ENCODE data around the gene PODXL. TPM values are rescaled to one million over a fixed set of nuclear protein-coding genes. Genes with fewer than 3 reads are reported as not detected.
"Not testable (repeated sequence)": the region's sequence is repeated elsewhere in the genome, so short reads cannot be mapped to it uniquely, and the experiment has no call there.

The PODXL gene
- total RNA-seq, 1 experiment from 2014 or later = 32.3 TPM

- H3K27ac ChIP-seq (ENCODE audit: low read length) = no peak overlapping the region
Observed at GRCh38 chr7:131466735-131467365, 89.6 kb downstream of the PODXL start.

DNA sequence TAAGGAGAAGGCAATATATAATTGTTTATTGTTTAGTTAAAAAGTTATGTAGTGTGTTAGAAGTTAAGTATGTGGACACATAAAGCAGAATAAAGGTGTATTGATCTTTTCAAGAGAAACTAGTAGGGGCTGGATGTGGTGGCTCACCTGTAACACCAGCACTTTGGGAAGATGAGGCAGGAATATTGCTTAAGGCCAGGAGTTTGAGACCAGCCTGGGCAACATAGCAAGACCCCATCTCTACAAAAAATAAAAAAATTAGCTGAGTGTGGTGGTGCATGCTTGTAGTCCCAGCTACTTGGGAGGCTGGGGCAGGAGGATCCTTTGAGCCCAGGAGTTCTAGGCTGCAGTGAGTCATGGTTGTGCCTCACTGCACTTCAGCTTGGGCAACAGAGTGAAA, 93.7 kb downstream of the PODXL start:
- CTCF ChIA-PET; DNase-seq (ENCODE audit: low read depth, low spot score); H3K27me3 ChIP-seq (ENCODE audit: control insufficient read depth, insufficient read depth, low read length); intact Hi-C loops (cut with micrococcal nuclease; ENCODE audit: unreplicated experiment); in situ Hi-C loops (cut with HindIII; ENCODE audit: low pct_unique_long_range_greater_than_20kb, low sequenced_read_pairs); H3K4me3 ChIP-seq (ENCODE audit: low read depth in 2 of 2, low read length in 2 of 2); BruUV-seq (replicated peaks); H3K9me3 ChIP-seq (ENCODE audit: control insufficient read depth, insufficient read depth, low read depth, low read length); ATAC-seq; H3K4me1 ChIP-seq (ENCODE audit: control insufficient read depth, insufficient read depth, low read length); H3K27ac ChIP-seq (ENCODE audit: low read length): not testable (repeated sequence)
- POLR2A ChIA-PET = interaction anchor here (0.5 kb wide), 1 partner anchor 340 kb away, joined by 5 read pairs; no protein-coding TSS in a partner anchor
- H3K36me3 ChIP-seq (ENCODE audit: control insufficient read depth, insufficient read depth, low read length) = peaks cover 18% of the 10 kb centered on the region; the same call in 1 of the 2 replicates

More at GRCh38 chr7:131466735-131467365, 89.6 kb downstream of the PODXL start:
- Histone ChIP-seq H3K27me3 (ENCODE audit: control insufficient read depth, insufficient read depth, low read length) (no peaks in the 10 kb centered on the region), H3K4me3 (ENCODE audit: low read depth in 2 of 2, low read length in 2 of 2) (no peak overlapping the region), H3K9me3 (ENCODE audit: control insufficient read depth, insufficient read depth, low read depth, low read length) (no peaks in the 10 kb centered on the region), H3K4me1 (ENCODE audit: control insufficient read depth, insufficient read depth, low read length) (no peaks in the 10 kb centered on the region), H3K36me3 (ENCODE audit: control insufficient read depth, insufficient read depth, low read length) (peaks cover 25% of the 10 kb centered on the region)
- CTCF ChIA-PET = no interaction called here
- no peak for DNase-seq (ENCODE audit: low read depth, low spot score)
- TF ChIP-seq CTCF (IDR thresholded peaks at IDR 0.05) (no peak), TCF7L2 (IDR thresholded peaks at IDR 0.05; ENCODE audit: low read depth, low read length) (no peak), POLR2AphosphoS5 (IDR thresholded peaks at IDR 0.05; ENCODE audit: low read depth, low read length) (no peak)
- TF ChIP-seq, protein P1, sequence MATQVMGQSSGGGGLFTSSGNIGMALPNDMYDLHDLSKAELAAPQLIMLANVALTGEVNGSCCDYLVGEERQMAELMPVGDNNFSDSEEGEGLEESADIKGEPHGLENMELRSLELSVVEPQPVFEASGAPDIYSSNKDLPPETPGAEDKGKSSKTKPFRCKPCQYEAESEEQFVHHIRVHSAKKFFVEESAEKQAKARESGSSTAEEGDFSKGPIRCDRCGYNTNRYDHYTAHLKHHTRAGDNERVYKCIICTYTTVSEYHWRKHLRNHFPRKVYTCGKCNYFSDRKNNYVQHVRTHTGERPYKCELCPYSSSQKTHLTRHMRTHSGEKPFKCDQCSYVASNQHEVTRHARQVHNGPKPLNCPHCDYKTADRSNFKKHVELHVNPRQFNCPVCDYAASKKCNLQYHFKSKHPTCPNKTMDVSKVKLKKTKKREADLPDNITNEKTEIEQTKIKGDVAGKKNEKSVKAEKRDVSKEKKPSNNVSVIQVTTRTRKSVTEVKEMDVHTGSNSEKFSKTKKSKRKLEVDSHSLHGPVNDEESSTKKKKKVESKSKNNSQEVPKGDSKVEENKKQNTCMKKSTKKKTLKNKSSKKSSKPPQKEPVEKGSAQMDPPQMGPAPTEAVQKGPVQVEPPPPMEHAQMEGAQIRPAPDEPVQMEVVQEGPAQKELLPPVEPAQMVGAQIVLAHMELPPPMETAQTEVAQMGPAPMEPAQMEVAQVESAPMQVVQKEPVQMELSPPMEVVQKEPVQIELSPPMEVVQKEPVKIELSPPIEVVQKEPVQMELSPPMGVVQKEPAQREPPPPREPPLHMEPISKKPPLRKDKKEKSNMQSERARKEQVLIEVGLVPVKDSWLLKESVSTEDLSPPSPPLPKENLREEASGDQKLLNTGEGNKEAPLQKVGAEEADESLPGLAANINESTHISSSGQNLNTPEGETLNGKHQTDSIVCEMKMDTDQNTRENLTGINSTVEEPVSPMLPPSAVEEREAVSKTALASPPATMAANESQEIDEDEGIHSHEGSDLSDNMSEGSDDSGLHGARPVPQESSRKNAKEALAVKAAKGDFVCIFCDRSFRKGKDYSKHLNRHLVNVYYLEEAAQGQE (IDR thresholded peaks at IDR 0.05; ENCODE audit: insufficient read depth in 1 of 2, low read depth in 2 of 2, low read length in 1 of 2) = no peak
- POLR2A ChIA-PET = interaction anchor here (0.6 kb wide), 1 partner anchor 1737 kb away, joined by 13 read pairs; no protein-coding TSS in a partner anchor
- no TSS peak for BruUV-seq (replicated peaks)
- ATAC-seq = no peak
- in situ Hi-C loops (cut with HindIII; ENCODE audit: low pct_unique_long_range_greater_than_20kb, low sequenced_read_pairs) (no loop called here), intact Hi-C loops (cut with micrococcal nuclease; ENCODE audit: unreplicated experiment) (no loop called here)

DNA sequence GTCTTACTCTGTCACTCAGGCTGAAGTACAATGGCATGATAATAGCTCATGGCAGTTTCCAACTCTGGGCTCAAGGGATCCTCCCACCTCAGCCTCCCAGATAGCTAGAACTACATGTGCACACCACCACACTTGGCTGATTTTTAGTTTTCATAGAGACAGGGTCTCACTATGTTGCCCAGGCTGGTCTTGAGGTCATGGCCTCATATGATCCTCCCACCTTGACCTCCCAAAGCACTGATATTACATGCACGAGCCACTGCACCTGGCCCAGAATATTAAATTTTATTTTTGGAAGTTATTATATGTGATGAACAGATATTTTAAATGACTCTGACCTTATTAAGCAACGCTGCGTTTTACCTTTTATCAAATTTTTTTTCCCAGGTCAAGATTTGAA, 94.4 kb downstream of the PODXL start:
- peaks cover 18% of the 10 kb centered on the region; the same call in 1 of the 2 replicates for H3K36me3 ChIP-seq (ENCODE audit: control insufficient read depth, insufficient read depth, low read length)
- in situ Hi-C loops (cut with HindIII; ENCODE audit: low pct_unique_long_range_greater_than_20kb, low sequenced_read_pairs) = no loop called here
- H3K27me3 ChIP-seq (ENCODE audit: control insufficient read depth, insufficient read depth, low read length) = no peaks in the 10 kb centered on the region
- TF ChIP-seq SIN3A (IDR thresholded peaks at IDR 0.05; ENCODE audit: borderline replicate concordance, insufficient read depth, low read depth, low read length) (no peak), POLR2AphosphoS5 (IDR thresholded peaks at IDR 0.05; ENCODE audit: low read depth, low read length) (no peak), CTCF (IDR thresholded peaks at IDR 0.05) (no peak), TCF7L2 (IDR thresholded peaks at IDR 0.05; ENCODE audit: low read depth, low read length) (no peak)
- TF ChIP-seq, protein P1 (IDR thresholded peaks at IDR 0.05; ENCODE audit: insufficient read depth in 1 of 2, low read depth in 2 of 2, low read length in 1 of 2) = no peak
- intact Hi-C loops (cut with micrococcal nuclease; ENCODE audit: unreplicated experiment) = no loop called here
- H3K4me3 ChIP-seq (ENCODE audit: low read depth in 2 of 2, low read length in 2 of 2) = no peak overlapping the region
- DNase-seq (ENCODE audit: low read depth, low spot score) (no peak), ATAC-seq (no peak)
- H3K4me1 ChIP-seq (ENCODE audit: control insufficient read depth, insufficient read depth, low read length) = no peaks in the 10 kb centered on the region
- no TSS peak for BruUV-seq (replicated peaks)
- ChIA-PET CTCF (no interaction called here), POLR2A (no interaction called here)
- no peaks in the 10 kb centered on the region for H3K9me3 ChIP-seq (ENCODE audit: control insufficient read depth, insufficient read depth, low read depth, low read length)
- H3K27ac ChIP-seq (ENCODE audit: low read length) = no peak overlapping the region
